IMR-90 (cell line): Measurements from ENCODE around the gene HRC. TPM values are rescaled to one million over a fixed set of nuclear protein-coding genes. Genes with fewer than 3 reads are reported as not detected.

Source experiments
- ATAC-seq: fragments of 200-7000 bp; cut with Tn5 transposase; 2 replicates; pipeline ENCODE4 v1.9.1; 2020; ENCODE audit warnings: low read depth, mild to moderate bottlenecking, moderate library complexity
- BruUV-seq: library from RNA; stranded (reverse); fragments of 400-500 nt; replicated peaks from 2 replicates; lab custom pipeline; 2021; lab: Mats Ljungman, UMichigan
- CTCF ChIA-PET: fragments of 300-600 bp; formaldehyde crosslinking; extraction: SDS; loops from one replicate; lab custom pipeline; 2021; ENCODE audit warnings: antibody characterized with exemption; lab: Yijun Ruan, JAX
- POLR2A ChIA-PET: fragments of 300-600 bp; sonication (Branson Sonifier 250); formaldehyde crosslinking; loops from one replicate; lab custom pipeline; 2022; ENCODE audit warnings: antibody characterized with exemption; ENCODE audit not compliant: unreplicated experiment; lab: Charles Lee
- DNase-seq: peaks from one replicate; pipeline ENCODE4 v3.0.0; 2013
- H2AFZ ChIP-seq: replicated peaks from 2 replicates; pipeline ENCODE3; 2013; ENCODE audit warnings: low read length, mild to moderate bottlenecking; ENCODE audit not compliant: poor library complexity
- H2AK5ac ChIP-seq: 2 replicates; pipeline ENCODE4 v1.6.1; 2013; ENCODE audit warnings: low read depth, low read length, inconsistent platforms
- H2AK9ac ChIP-seq: replicated peaks from 2 replicates; pipeline ENCODE3; 2013; ENCODE audit warnings: mild to moderate bottlenecking, low read depth, low read length, moderate library complexity; ENCODE audit not compliant: poor library complexity
- H2BK120ac ChIP-seq: 2 replicates; pipeline ENCODE4 v1.6.1; 2013; ENCODE audit warnings: low read depth, low read length, inconsistent platforms
- H2BK15ac ChIP-seq: 3 replicates; pipeline ENCODE4 v1.6.1; 2013; ENCODE audit warnings: low read depth, low read length, inconsistent platforms
- H2BK20ac ChIP-seq: 2 replicates; pipeline ENCODE4 v1.6.1; 2013; ENCODE audit warnings: low read depth, mild to moderate bottlenecking, inconsistent platforms, low read length, moderate library complexity
- H2BK5ac ChIP-seq: 2 replicates; pipeline ENCODE4 v1.6.1; 2013; ENCODE audit warnings: mild to moderate bottlenecking, low read depth, low read length, inconsistent platforms; ENCODE audit not compliant: poor library complexity, severe bottlenecking
- H3K14ac ChIP-seq: replicated peaks from 2 replicates; pipeline ENCODE4 v1.6.1; 2013; ENCODE audit warnings: low read depth, low read length, inconsistent platforms
- H3K18ac ChIP-seq: 2 replicates; pipeline ENCODE4 v1.6.1; 2013; ENCODE audit warnings: low read depth, low read length, control low read depth
- H3K23ac ChIP-seq: 2 replicates; pipeline ENCODE4 v1.6.1; 2013; ENCODE audit warnings: low read depth, low read length, inconsistent platforms
- H3K27ac ChIP-seq: 2 replicates; pipeline ENCODE4 v1.5.1; 2013; ENCODE audit warnings: mild to moderate bottlenecking, control low read depth, low read length; ENCODE audit not compliant: insufficient read depth
- H3K27me3 ChIP-seq: 2 replicates; pipeline ENCODE4 v1.6.1; 2013; ENCODE audit warnings: low read length; ENCODE audit not compliant: control insufficient read depth, insufficient read depth
- H3K36me3 ChIP-seq: 2 replicates; pipeline ENCODE4 v1.6.1; 2013; ENCODE audit warnings: low read length, mixed read lengths; ENCODE audit not compliant: control insufficient read depth, insufficient read depth
- H3K4ac ChIP-seq: 2 replicates; pipeline ENCODE4 v1.6.1; 2013; ENCODE audit warnings: low read depth, low read length, inconsistent platforms
- H3K4me1 ChIP-seq: 2 replicates; pipeline ENCODE4 v1.6.1; 2013; ENCODE audit warnings: low read length, mixed read lengths; ENCODE audit not compliant: control insufficient read depth, insufficient read depth
- H3K4me2 ChIP-seq: 2 replicates; pipeline ENCODE4 v1.6.1; 2013; ENCODE audit warnings: low read depth, mild to moderate bottlenecking, control low read depth, low read length, moderate library complexity
- H3K4me3 ChIP-seq: 2 replicates; pipeline ENCODE4 v1.5.1; 2013; ENCODE audit warnings: low read depth, mild to moderate bottlenecking, control low read depth, low read length, moderate library complexity; ENCODE audit not compliant: insufficient read depth
- H3K56ac ChIP-seq: 2 replicates; pipeline ENCODE4 v1.6.1; 2013; ENCODE audit warnings: low read length, inconsistent platforms; ENCODE audit not compliant: insufficient read depth; ENCODE audit errors: extremely low read depth
- H3K79me1 ChIP-seq, 2 experiments: 2 replicates each; pipeline ENCODE4 v1.6.1; 2013; ENCODE audit warnings: low read length in 2 of 2, inconsistent platforms in 1 of 2, low read depth in 1 of 2
- H3K9ac ChIP-seq: 2 replicates; pipeline ENCODE4 v1.6.1; 2013; ENCODE audit warnings: low read depth, low read length, control low read depth
- H3K9me1 ChIP-seq: 2 replicates; pipeline ENCODE4 v1.6.1; 2013; ENCODE audit warnings: low read length, inconsistent platforms; ENCODE audit not compliant: insufficient read depth
- H3K9me3 ChIP-seq: 2 replicates; pipeline ENCODE4 v1.6.1; 2013; ENCODE audit warnings: low read length; ENCODE audit not compliant: control insufficient read depth, insufficient read depth
- H4K20me1 ChIP-seq: 2 replicates; pipeline ENCODE4 v1.6.1; 2013; ENCODE audit warnings: low read length, inconsistent platforms; ENCODE audit not compliant: insufficient read depth
- H4K5ac ChIP-seq: 2 replicates; pipeline ENCODE4 v1.6.1; 2013; ENCODE audit warnings: mild to moderate bottlenecking, low read depth, low read length, control low read depth
- H4K8ac ChIP-seq, 2 experiments: 2 replicates each; pipeline ENCODE4 v1.6.1; 2013; ENCODE audit warnings: low read depth in 2 of 2, low read length in 2 of 2, control low read depth in 1 of 2, inconsistent platforms in 1 of 2
- H4K91ac ChIP-seq: 2 replicates; pipeline ENCODE4 v1.6.1; 2013; ENCODE audit warnings: low read depth, low read length, inconsistent platforms; ENCODE audit not compliant: insufficient read depth
- BHLHE40 ChIP-seq: fragments of 150-350 bp; IDR thresholded peaks from 2 replicates; pipeline ENCODE4 v1.6.1; 2016; ENCODE audit warnings: mild to moderate bottlenecking, low read depth, low read length
- CEBPB ChIP-seq: IDR thresholded peaks from 2 replicates; pipeline ENCODE4 v1.6.1; 2012; ENCODE audit warnings: low read depth, low read length, improper control_type of control experiment
- CHD1 ChIP-seq: IDR thresholded peaks from 2 replicates; pipeline ENCODE4 v1.6.1; 2012; ENCODE audit warnings: low read depth, low read length, improper control_type of control experiment
- ELK1 ChIP-seq: fragments of 150-350 bp; IDR thresholded peaks from 2 replicates; pipeline ENCODE4 v1.6.1; 2016; ENCODE audit warnings: low read depth, mild to moderate bottlenecking, low read length, moderate library complexity, borderline replicate concordance
- MAZ ChIP-seq: IDR thresholded peaks from 2 replicates; pipeline ENCODE4 v1.6.1; 2012; ENCODE audit warnings: low read depth, mild to moderate bottlenecking, low read length, improper control_type of control experiment, moderate library complexity, borderline replicate concordance
- MXI1 ChIP-seq: IDR thresholded peaks from 2 replicates; pipeline ENCODE4 v1.6.1; 2012; ENCODE audit warnings: low read depth, mild to moderate bottlenecking, low read length, moderate library complexity, borderline replicate concordance
- POLR2A ChIP-seq: IDR thresholded peaks from 2 replicates; pipeline ENCODE4 v1.6.1; 2012; ENCODE audit warnings: mild to moderate bottlenecking, low read depth, low read length
- RAD21 ChIP-seq: IDR thresholded peaks from 2 replicates; pipeline ENCODE4 v1.6.1; 2012; ENCODE audit warnings: low read length, improper control_type of control experiment
- RCOR1 ChIP-seq: IDR thresholded peaks from 2 replicates; pipeline ENCODE4 v1.6.1; 2012; ENCODE audit warnings: mild to moderate bottlenecking, low read length, improper control_type of control experiment; ENCODE audit not compliant: insufficient replicate concordance
- SMC3 ChIP-seq: fragments of 150-350 bp; IDR thresholded peaks from 2 replicates; pipeline ENCODE4 v1.6.1; 2016; ENCODE audit warnings: low read depth, mild to moderate bottlenecking, antibody characterized with exemption, low read length, moderate library complexity
- USF2 ChIP-seq: fragments of 150-350 bp; IDR thresholded peaks from 2 replicates; pipeline ENCODE4 v1.6.1; 2017; ENCODE audit warnings: mild to moderate bottlenecking, antibody characterized with exemption, low read length, low read depth
- WGBS, 2 experiments: methylation state at CpG; one replicate each; pipeline versions ENCODE4 v1.1.5 to v1.1.7; 2013; ENCODE audit warnings: missing lambda C conversion rate in 2 of 2; ENCODE audit not compliant: insufficient read length in 1 of 2; ENCODE audit errors: extremely low coverage in 2 of 2; 5-methylcytosine and 5-hydroxymethylcytosine counted together
- dilution Hi-C: fragments of 300-500 bp; cut with HindIII; formaldehyde crosslinking; loops from one replicate; pipeline ENCODE4 v1.14.3; 2018; ENCODE audit warnings: low sequenced_read_pairs; ENCODE audit not compliant: unreplicated experiment
- in situ Hi-C: fragments of 300-500 bp; cut with MboI; formaldehyde crosslinking; loops from 3 replicates; pipeline ENCODE4 v1.14.3; 2019; ENCODE audit warnings: low sequenced_read_pairs, inconsistent platforms, mixed read lengths
- intact Hi-C: fragments of 100-400 bp; cut with micrococcal nuclease; formaldehyde crosslinking; loops from 2 replicates; pipeline ENCODE4 v1.10.0; 2022
- polyA plus RNA-seq, 3 experiments: library from polyadenylated mRNA; depleted of rRNA; stranded (reverse); fragments of >200 nt; gene quantifications; 2 replicates each; pipeline ENCODE4 v1.2.3, GENCODE V29; 2012; ENCODE audit warnings: low replicate concordance in 1 of 3
- total RNA-seq: library from RNA; depleted of rRNA; stranded (reverse); fragments of >200 nt; gene quantifications from 2 replicates; pipeline ENCODE4 v1.2.3, GENCODE V29; 2012

The HRC gene
- total and polyA plus RNA-seq, 2 of the 4 experiments (the other 2 are of a cell fraction): 0.03 TPM; not detected in 1

GRCh38 chr19:49180659-49181058 is 25.5 kb upstream of the HRC start:
- no peak overlapping the region for H3K9ac ChIP-seq
- no peaks in the 10 kb centered on the region for H3K27me3 ChIP-seq
- TF ChIP-seq SMC3 (no peak), CEBPB (no peak), ELK1 (no peak), CHD1 (no peak), MAZ (no peak), RAD21 (no peak), MXI1 (no peak), USF2 (no peak), POLR2A (no peak), RCOR1 (no peak), BHLHE40 (no peak)
- H2BK20ac ChIP-seq: no peak overlapping the region
- H2AK9ac ChIP-seq: no peak overlapping the region
- no peak overlapping the region for H4K5ac ChIP-seq
- ATAC-seq (no peak), DNase-seq (no peak)
- H3K79me1 ChIP-seq: no peaks in the 10 kb centered on the region
- no peak overlapping the region for H2BK5ac ChIP-seq
- no peak overlapping the region for H3K56ac ChIP-seq
- intact Hi-C loops: no loop called here
- H3K4ac ChIP-seq: no peak overlapping the region
- H2AK5ac ChIP-seq: no peak overlapping the region
- no peak overlapping the region for H3K23ac ChIP-seq
- H3K14ac ChIP-seq: no peak overlapping the region
- no peak overlapping the region for H2BK15ac ChIP-seq
- H3K4me3 ChIP-seq: no peak overlapping the region
- H3K9me3 ChIP-seq: no peaks in the 10 kb centered on the region
- H4K20me1 ChIP-seq: 0 out of 2 replicates have a peak, but pooled peaks cover 3% of the 10 kb centered on the region
- CTCF ChIA-PET: no interaction called here
- H3K18ac ChIP-seq: no peak overlapping the region
- no peak overlapping the region for H2AFZ ChIP-seq
- H4K91ac ChIP-seq: no peak overlapping the region
- no peak overlapping the region for H2BK120ac ChIP-seq
- in situ Hi-C loops: no loop called here
- H3K4me1 ChIP-seq: no peaks in the 10 kb centered on the region
- no peak overlapping the region for H4K8ac ChIP-seq
- no peak overlapping the region for H3K27ac ChIP-seq
- no peaks in the 10 kb centered on the region for H3K9me1 ChIP-seq
- POLR2A ChIA-PET: no interaction called here
- dilution Hi-C loops: no loop called here
- no peak overlapping the region for H3K4me2 ChIP-seq
- BruUV-seq: no TSS peak
- WGBS, 2 experiments: 91 to 93% methylated on average over 1 to 4 of the region's 4 CpGs
- peaks cover 22% of the 10 kb centered on the region for H3K36me3 ChIP-seq
